A673 (cell line): ENCODE measurements around the gene TCF20. TPM values are rescaled to one million over a fixed set of nuclear protein-coding genes. Genes with fewer than 3 reads are reported as not detected.

Experiments
- BruUV-seq: library from RNA; stranded (reverse); fragments of 400-500 nt; replicated peaks from 2 replicates; lab custom pipeline; 2021; lab: Mats Ljungman, UMichigan
- CTCF ChIA-PET: fragments of 300-600 bp; sonication (Branson Sonifier 250); formaldehyde crosslinking; loops from one replicate; lab custom pipeline; 2022; ENCODE audit warnings: antibody characterized with exemption; lab: Charles Lee
- POLR2A ChIA-PET: fragments of 300-600 bp; sonication (Branson Sonifier 250); formaldehyde crosslinking; loops from one replicate; lab custom pipeline; 2022; ENCODE audit warnings: antibody characterized with exemption; ENCODE audit not compliant: low non-redundant PET; lab: Charles Lee
- DNase-seq: peaks from one replicate; pipeline ENCODE4 v3.0.0-alpha.2; 2015; ENCODE audit warnings: low spot score
- H3K27ac ChIP-seq: fragments of 200-600 bp; sonication (generic); 2 replicates; pipeline ENCODE4 v1.5.1; 2016; ENCODE audit warnings: mixed run types, low read depth, mild to moderate bottlenecking, mixed read lengths, antibody characterized with exemption, low read length; ENCODE audit not compliant: poor library complexity, severe bottlenecking
- H3K27me3 ChIP-seq: fragments of 200-600 bp; sonication (generic); replicated peaks from 2 replicates; pipeline ENCODE4 v1.6.1; 2017; ENCODE audit warnings: mixed run types, low read depth, mild to moderate bottlenecking, mixed read lengths, antibody characterized with exemption, low read length; ENCODE audit not compliant: insufficient read depth, poor library complexity
- H3K36me3 ChIP-seq: fragments of 200-600 bp; sonication (generic); 2 replicates; pipeline ENCODE4 v1.6.1; 2016; ENCODE audit warnings: mixed run types, mild to moderate bottlenecking, mixed read lengths, antibody characterized with exemption, low read length; ENCODE audit not compliant: insufficient read depth, poor library complexity, severe bottlenecking
- H3K4me1 ChIP-seq: fragments of 200-600 bp; sonication (generic); 2 replicates; pipeline ENCODE4 v1.6.1; 2017; ENCODE audit warnings: mixed run types, mild to moderate bottlenecking, mixed read lengths, antibody characterized with exemption, low read length; ENCODE audit not compliant: insufficient read depth, poor library complexity, severe bottlenecking
- H3K4me3 ChIP-seq: fragments of 200-600 bp; sonication (generic); 2 replicates; pipeline ENCODE4 v1.5.1; 2016; ENCODE audit warnings: low read depth, mixed run types, mild to moderate bottlenecking, mixed read lengths, low read length; ENCODE audit not compliant: poor library complexity, severe bottlenecking
- H3K9me3 ChIP-seq: fragments of 200-600 bp; sonication (generic); 2 replicates; pipeline ENCODE4 v1.6.1; 2016; ENCODE audit warnings: mixed run types, low read depth, mild to moderate bottlenecking, mixed read lengths, antibody characterized with exemption, low read length; ENCODE audit not compliant: poor library complexity, severe bottlenecking
- CTCF ChIP-seq: fragments of 300-800, 200-600 bp; sonication (generic); conservative IDR thresholded peaks from 2 replicates; pipeline ENCODE4 v1.5.1; 2017; ENCODE audit warnings: low read depth, mild to moderate bottlenecking, antibody characterized with exemption, low read length, moderate library complexity, mixed read lengths
- EZH2 ChIP-seq: fragments of 200-600 bp; sonication (generic); IDR thresholded peaks from 2 replicates; pipeline ENCODE4 v1.6.1; 2017; ENCODE audit warnings: borderline replicate concordance, low read depth, mild to moderate bottlenecking, mixed read lengths, antibody characterized with exemption, low read length; ENCODE audit not compliant: poor library complexity, severe bottlenecking
- intact Hi-C: fragments of 100-400 bp; cut with micrococcal nuclease; formaldehyde crosslinking; loops from one replicate; pipeline ENCODE4 v1.10.0; 2022; ENCODE audit not compliant: unreplicated experiment
- total RNA-seq: library from RNA; stranded (reverse); gene quantifications from 2 replicates; pipeline ENCODE4 v1.2.3, GENCODE V29; 2021

Gene TCF20
- total RNA-seq, 1 experiment from 2014 or later: 69.3 TPM

DNA sequence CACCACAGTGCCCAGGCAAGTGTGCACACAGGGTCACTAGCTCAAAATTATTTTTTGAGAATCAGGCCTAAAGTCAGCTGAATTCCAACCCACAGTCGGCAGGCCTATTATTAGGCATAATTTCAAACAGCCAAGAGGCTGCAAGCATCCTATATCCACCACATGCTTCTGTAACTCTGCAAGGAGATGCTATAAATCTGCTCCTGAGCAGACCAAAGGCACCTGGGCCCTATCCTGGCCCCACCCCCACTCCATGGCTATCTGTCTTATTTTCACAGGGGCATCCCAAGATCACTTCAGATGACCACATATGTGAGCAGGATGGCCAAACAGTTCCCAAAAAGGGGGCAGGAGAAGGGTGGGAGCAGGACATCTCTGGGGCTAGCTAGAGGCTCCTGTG is 44.6 kb downstream of the TCF20 start:
- Histone ChIP-seq H3K4me3 (no peak overlapping the region), H3K4me1 (no peaks in the 10 kb centered on the region), H3K27ac (no peak overlapping the region), H3K9me3 (no peaks in the 10 kb centered on the region), H3K27me3 (no peaks in the 10 kb centered on the region), H3K36me3 (no peaks in the 10 kb centered on the region)
- no TSS peak for BruUV-seq
- no peak for DNase-seq
- ChIA-PET CTCF (no interaction called here), POLR2A (no interaction called here)
- TF ChIP-seq CTCF (no peak), EZH2 (no peak)
- intact Hi-C loops: no loop called here

- Histone ChIP-seq H3K4me3 (no peak overlapping the region), H3K27me3 (no peaks in the 10 kb centered on the region), H3K9me3 (no peaks in the 10 kb centered on the region), H3K36me3 (no peaks in the 10 kb centered on the region), H3K4me1 (peaks cover 10% of the 10 kb centered on the region), H3K27ac (no peak overlapping the region)
- DNase-seq: no peak
- TF ChIP-seq CTCF: no peak
- no peak for TF ChIP-seq EZH2
- ChIA-PET POLR2A (interaction anchor here (0.6 kb wide), 1 partner anchor 118 kb away, joined by 13 read pairs; no protein-coding TSS in a partner anchor), CTCF (no interaction called here)
- no TSS peak for BruUV-seq
- intact Hi-C loops: no loop called here
These were observed 48.3 kb downstream of the TCF20 start for GRCh38 chr22:42222140-42222539.

Other genes with a start within 250 kb of the TCF20 start
- gene NAGA, start 199.8 kb downstream of the TCF20 start, total RNA-seq: 17.7 and 18.4 TPM in 2 replicates
- 0.70 and 0.97 TPM in 2 replicates for gene PHETA2, start 196.4 kb downstream of the TCF20 start, total RNA-seq
- 61.8 and 62.6 TPM in 2 replicates for gene SMDT1, start 191.0 kb downstream of the TCF20 start, total RNA-seq
- 138 and 166 TPM in 2 replicates for gene NDUFA6, start 179.9 kb downstream of the TCF20 start, total RNA-seq
- gene CYP2D6, start 139.8 kb downstream of the TCF20 start, total RNA-seq: 2.4 and 2.8 TPM in 2 replicates
- 2.4 and 3.8 TPM in 2 replicates for gene NFAM1, start 161.8 kb upstream of the TCF20 start, total RNA-seq
- gene RRP7A, start 249.1 kb upstream of the TCF20 start, total RNA-seq: 68.5 and 69.1 TPM in 2 replicates